ENCODE data around the gene SLX4IP.
A peak's percentile ranks its signal among the peaks of the same experiment; 100 is the strongest.

The SLX4IP gene

GRCh38 chr20:10666221-10667076 lies 231.3 kb downstream of the SLX4IP start:
- DNase-seq = peak in 1 of 14 donors; percentile 60

GRCh38 chr20:10667077-10667401 lies 231.9 kb downstream of the SLX4IP start:
- peak in 6 of 14 donors; percentile 9 to 60 (median 28) for DNase-seq

GRCh38 chr20:10667560-10668167 lies 232.6 kb downstream of the SLX4IP start:
- DNase-seq = no peak

- no peak for DNase-seq
These were observed 233.7 kb downstream of the SLX4IP start for GRCh38 chr20:10668677-10669368.

- no peak for DNase-seq
These were observed 234.8 kb downstream of the SLX4IP start for GRCh38 chr20:10669843-10670446.

GRCh38 chr20:10670501-10671220 lies 235.6 kb downstream of the SLX4IP start:
- no peak for DNase-seq

GRCh38 chr20:10671221-10671918 lies 236.3 kb downstream of the SLX4IP start:
- DNase-seq = peak in 10 of 14 donors; percentile 25 to 80 (median 53)

GRCh38 chr20:10671919-10672623 lies 237.0 kb downstream of the SLX4IP start:
- peak in 4 of 14 donors; percentile 32 to 60 (median 50) for DNase-seq

- peak in 9 of 14 donors; percentile 23 to 68 (median 47) for DNase-seq
These were observed 237.6 kb downstream of the SLX4IP start for GRCh38 chr20:10672624-10673127.

- peak in 7 of 14 donors; percentile 16 to 81 (median 47) for DNase-seq
These were observed 238.2 kb downstream of the SLX4IP start for GRCh38 chr20:10673176-10673841.

GRCh38 chr20:10673842-10674683 lies 239.0 kb downstream of the SLX4IP start, which contains the start of gene JAG1:
JAG1 (minus strand) TSS chr20:10673999; CDS start chr20:10673530, 469 bp downstream.
- DNase-seq = peak; percentile 17 to 92 (median 84)

GRCh38 chr20:10674684-10675449 lies 239.8 kb downstream of the SLX4IP start:
- peak in 10 of 14 donors; percentile 22 to 71 (median 60) for DNase-seq

GRCh38 chr20:10675450-10675848 lies 240.3 kb downstream of the SLX4IP start:
- no peak for DNase-seq

- DNase-seq = no peak
These were observed 241.4 kb downstream of the SLX4IP start for GRCh38 chr20:10676518-10676917.

All from C1 segment of cervical spinal cord (tissue), 14 donors.